DND-41 (cell line): ENCODE data around the gene ADAMTSL3.

Experiments
- EZH2 ChIP-seq: IDR thresholded peaks from 3 replicates; pipeline ENCODE4 v1.6.1; 2012; ENCODE audit warnings: borderline replicate concordance, low read depth, mild to moderate bottlenecking, moderate library complexity, low read length, inconsistent platforms; ENCODE audit not compliant: severe bottlenecking
- TF ChIP-seq, protein P1 (sequence below): IDR thresholded peaks from 2 replicates; pipeline ENCODE4 v1.5.1; 2012; ENCODE audit warnings: borderline replicate concordance, low read length, moderate library complexity, mild to moderate bottlenecking; ENCODE audit not compliant: poor library complexity, severe bottlenecking; ENCODE audit errors: extremely low read depth

DNA sequence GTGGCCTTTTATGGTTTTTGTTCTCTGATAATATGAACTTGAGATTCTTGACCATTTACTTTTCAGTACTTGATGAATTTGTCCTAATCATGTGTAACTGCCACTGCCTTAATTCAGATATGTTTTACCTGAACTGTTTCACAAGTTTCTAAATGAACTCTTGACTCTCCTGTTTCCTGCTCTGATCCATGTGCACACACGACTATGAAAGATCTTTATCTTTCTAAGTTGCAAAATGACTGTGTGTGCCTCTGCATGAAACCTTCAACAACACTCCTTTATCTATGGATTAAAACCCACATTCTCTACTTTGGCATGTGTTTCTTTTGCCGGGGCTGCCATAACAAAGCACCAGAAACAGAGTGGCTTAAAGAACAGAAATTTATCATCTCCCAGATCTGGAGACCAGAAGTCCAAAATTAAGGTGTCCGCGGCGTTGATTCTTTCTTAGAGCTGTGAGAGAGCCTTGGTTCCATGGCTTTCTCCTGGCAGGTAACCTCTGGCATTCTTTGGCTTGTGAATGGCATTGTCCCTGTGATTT, 275.0 kb downstream of the ADAMTSL3 start:
- TF ChIP-seq, protein P1, sequence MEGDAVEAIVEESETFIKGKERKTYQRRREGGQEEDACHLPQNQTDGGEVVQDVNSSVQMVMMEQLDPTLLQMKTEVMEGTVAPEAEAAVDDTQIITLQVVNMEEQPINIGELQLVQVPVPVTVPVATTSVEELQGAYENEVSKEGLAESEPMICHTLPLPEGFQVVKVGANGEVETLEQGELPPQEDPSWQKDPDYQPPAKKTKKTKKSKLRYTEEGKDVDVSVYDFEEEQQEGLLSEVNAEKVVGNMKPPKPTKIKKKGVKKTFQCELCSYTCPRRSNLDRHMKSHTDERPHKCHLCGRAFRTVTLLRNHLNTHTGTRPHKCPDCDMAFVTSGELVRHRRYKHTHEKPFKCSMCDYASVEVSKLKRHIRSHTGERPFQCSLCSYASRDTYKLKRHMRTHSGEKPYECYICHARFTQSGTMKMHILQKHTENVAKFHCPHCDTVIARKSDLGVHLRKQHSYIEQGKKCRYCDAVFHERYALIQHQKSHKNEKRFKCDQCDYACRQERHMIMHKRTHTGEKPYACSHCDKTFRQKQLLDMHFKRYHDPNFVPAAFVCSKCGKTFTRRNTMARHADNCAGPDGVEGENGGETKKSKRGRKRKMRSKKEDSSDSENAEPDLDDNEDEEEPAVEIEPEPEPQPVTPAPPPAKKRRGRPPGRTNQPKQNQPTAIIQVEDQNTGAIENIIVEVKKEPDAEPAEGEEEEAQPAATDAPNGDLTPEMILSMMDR = no peak
- TF ChIP-seq EZH2 = no peak
